Neutrophil (primary cell): ENCODE results near the gene DNAI1.

Source experiments
- H3K27ac ChIP-seq: fragments of 200-600 bp; sonication (generic); 2 replicates; pipeline ENCODE4 v1.5.1; 2016; ENCODE audit warnings: mild to moderate bottlenecking, moderate library complexity
- H3K27me3 ChIP-seq: fragments of 200-600 bp; sonication (generic); 2 replicates; pipeline ENCODE4 v1.6.0; 2016; ENCODE audit warnings: mild to moderate bottlenecking
- H3K36me3 ChIP-seq: fragments of 200-600 bp; sonication (generic); 2 replicates; pipeline ENCODE4 v1.5.1; 2017
- H3K4me1 ChIP-seq, 2 experiments: fragments of 200-600 bp in 1 of 2; sonication (generic) in 1 of 2; 1 replicate in 1 of 2; 2 replicates in 1 of 2; pipeline versions ENCODE4 v1.5.1 to v1.6.1; 2013 to 2016; ENCODE audit warnings: low read depth in 1 of 2, low read length in 1 of 2, mild to moderate bottlenecking in 1 of 2, moderate library complexity in 1 of 2; ENCODE audit not compliant: control insufficient read depth in 1 of 2, insufficient read depth in 1 of 2
- H3K4me3 ChIP-seq, 2 experiments: fragments of 200-600 bp in 1 of 2; sonication (generic) in 1 of 2; 1 replicate in 1 of 2; 2 replicates in 1 of 2; pipeline ENCODE4 v1.5.1; 2013 to 2016; ENCODE audit warnings: low read depth in 1 of 2, low read length in 1 of 2, mild to moderate bottlenecking in 1 of 2, moderate library complexity in 1 of 2
- H3K9me3 ChIP-seq: fragments of 200-600 bp; sonication (generic); 2 replicates; pipeline ENCODE4 v1.5.1; 2016
- TF ChIP-seq, protein P1 (sequence below): fragments of 200-600 bp; sonication (generic); IDR thresholded peaks from 2 replicates; pipeline ENCODE4 v1.5.1; 2016; ENCODE audit warnings: antibody characterized with exemption

The DNAI1 gene

DNA sequence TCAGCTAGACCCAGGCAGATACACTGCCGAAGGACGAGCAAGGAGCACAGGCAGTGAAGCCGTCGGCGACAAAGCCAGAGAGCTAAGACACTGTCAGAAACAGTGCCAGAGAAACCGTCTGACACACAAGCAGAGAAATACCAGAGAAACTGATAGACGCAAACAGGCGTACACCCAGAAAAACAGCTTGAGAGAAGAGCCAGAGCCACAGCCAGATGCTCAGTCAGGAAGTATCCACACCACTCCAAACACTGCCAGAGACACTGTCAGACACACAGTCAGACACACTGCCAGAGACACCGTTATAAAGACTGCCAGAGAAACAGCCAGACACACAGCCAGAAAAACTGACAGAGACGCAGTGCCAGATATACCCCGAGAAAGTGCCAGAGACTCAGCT is 111.8 kb downstream of the DNAI1 start:
- Histone ChIP-seq H3K9me3 (no peaks in the 10 kb centered on the region), H3K4me1 (no peaks in the 10 kb centered on the region), H3K27ac (no peak overlapping the region), H3K36me3 (no peaks in the 10 kb centered on the region), H3K4me3 (no peak overlapping the region), H3K27me3 (peaks cover 73% of the 10 kb centered on the region)
- TF ChIP-seq, protein P1, sequence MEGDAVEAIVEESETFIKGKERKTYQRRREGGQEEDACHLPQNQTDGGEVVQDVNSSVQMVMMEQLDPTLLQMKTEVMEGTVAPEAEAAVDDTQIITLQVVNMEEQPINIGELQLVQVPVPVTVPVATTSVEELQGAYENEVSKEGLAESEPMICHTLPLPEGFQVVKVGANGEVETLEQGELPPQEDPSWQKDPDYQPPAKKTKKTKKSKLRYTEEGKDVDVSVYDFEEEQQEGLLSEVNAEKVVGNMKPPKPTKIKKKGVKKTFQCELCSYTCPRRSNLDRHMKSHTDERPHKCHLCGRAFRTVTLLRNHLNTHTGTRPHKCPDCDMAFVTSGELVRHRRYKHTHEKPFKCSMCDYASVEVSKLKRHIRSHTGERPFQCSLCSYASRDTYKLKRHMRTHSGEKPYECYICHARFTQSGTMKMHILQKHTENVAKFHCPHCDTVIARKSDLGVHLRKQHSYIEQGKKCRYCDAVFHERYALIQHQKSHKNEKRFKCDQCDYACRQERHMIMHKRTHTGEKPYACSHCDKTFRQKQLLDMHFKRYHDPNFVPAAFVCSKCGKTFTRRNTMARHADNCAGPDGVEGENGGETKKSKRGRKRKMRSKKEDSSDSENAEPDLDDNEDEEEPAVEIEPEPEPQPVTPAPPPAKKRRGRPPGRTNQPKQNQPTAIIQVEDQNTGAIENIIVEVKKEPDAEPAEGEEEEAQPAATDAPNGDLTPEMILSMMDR, result no peak
